GM23338 (cell line): Measurements from ENCODE around the gene ELMOD3. TPM values are rescaled to one million over a fixed set of nuclear protein-coding genes. Genes with fewer than 3 reads are reported as not detected.

Source experiments
- ATAC-seq: fragments of 200-7000 bp; cut with Tn5 transposase; 3 replicates; pipeline ENCODE4 v1.9.1; 2020
- DNase-seq: peaks from one replicate; pipeline ENCODE4 v3.0.0-alpha.2; 2015; ENCODE audit warnings: low spot score
- H2AFZ ChIP-seq: fragments of 200-600 bp; sonication (generic); 2 replicates; pipeline ENCODE4 v1.8.0; 2016; ENCODE audit warnings: antibody characterized with exemption, mild to moderate bottlenecking, moderate library complexity
- H3F3A ChIP-seq: fragments of 200-600 bp; sonication (generic); replicated peaks from 2 replicates; pipeline ENCODE4 v1.8.0; 2017; ENCODE audit warnings: antibody characterized with exemption, mixed run types, low read depth
- H3K27ac ChIP-seq: fragments of 200-600 bp; sonication (generic); 2 replicates; pipeline ENCODE4 v1.6.1; 2016; ENCODE audit warnings: low read depth
- H3K27me3 ChIP-seq: fragments of 200-600 bp; sonication (generic); 2 replicates; pipeline ENCODE4 v1.8.0; 2016; ENCODE audit warnings: mild to moderate bottlenecking, mixed run types, moderate library complexity; ENCODE audit not compliant: insufficient read depth
- H3K36me3 ChIP-seq: fragments of 200-600 bp; sonication (generic); 2 replicates; pipeline ENCODE4 v1.8.0; 2016; ENCODE audit warnings: mild to moderate bottlenecking; ENCODE audit not compliant: insufficient read depth
- H3K4me1 ChIP-seq: fragments of 200-600 bp; sonication (generic); 2 replicates; pipeline ENCODE4 v1.8.0; 2016; ENCODE audit warnings: mild to moderate bottlenecking, moderate library complexity; ENCODE audit not compliant: insufficient read depth
- H3K4me2 ChIP-seq: fragments of 200-600 bp; sonication (generic); 2 replicates; pipeline ENCODE4 v1.7.1; 2017; ENCODE audit warnings: mixed run types
- H3K4me3 ChIP-seq: fragments of 200-600 bp; sonication (generic); 2 replicates; pipeline ENCODE4 v1.6.1; 2016; ENCODE audit warnings: mixed run types
- H3K79me2 ChIP-seq: fragments of 200-600 bp; sonication (generic); replicated peaks from 2 replicates; pipeline ENCODE4 v1.8.0; 2017; ENCODE audit warnings: mild to moderate bottlenecking; ENCODE audit not compliant: insufficient read depth
- H3K9me2 ChIP-seq: fragments of 200-600 bp; sonication (generic); 2 replicates; pipeline ENCODE4 v1.8.0; 2017; ENCODE audit not compliant: insufficient read depth
- H4K20me1 ChIP-seq: fragments of 200-600 bp; sonication (generic); replicated peaks from 2 replicates; pipeline ENCODE4 v1.8.0; 2017; ENCODE audit warnings: mild to moderate bottlenecking; ENCODE audit not compliant: insufficient read depth
- H3K27ac Mint-ChIP-seq: 2 replicates; pipeline ENCODE4 v1.8.0; 2020; ENCODE audit warnings: inconsistent platforms, mild to moderate bottlenecking, moderate library complexity, mixed read lengths
- H3K27me3 Mint-ChIP-seq: 3 replicates; pipeline ENCODE4 v1.8.0; 2022; ENCODE audit warnings: low read depth, mild to moderate bottlenecking, moderate library complexity, mixed read lengths, inconsistent platforms; ENCODE audit not compliant: insufficient read depth, poor library complexity
- H3K36me3 Mint-ChIP-seq: 3 replicates; pipeline ENCODE4 v1.8.0; 2021; ENCODE audit warnings: low read depth, mild to moderate bottlenecking, inconsistent platforms, moderate library complexity, mixed read lengths
- H3K4me1 Mint-ChIP-seq: 3 replicates; pipeline ENCODE4 v1.8.0; 2020; ENCODE audit warnings: mild to moderate bottlenecking, inconsistent platforms, mixed read lengths
- H3K4me3 Mint-ChIP-seq: 3 replicates; pipeline ENCODE4 v1.8.0; 2021; ENCODE audit warnings: moderate library complexity, mild to moderate bottlenecking, inconsistent platforms, mixed read lengths
- H3K9me3 Mint-ChIP-seq: 3 replicates; pipeline ENCODE4 v1.8.0; 2020; ENCODE audit warnings: moderate library complexity, mild to moderate bottlenecking, inconsistent platforms, mixed read lengths
- CTCF ChIP-seq, 2 experiments: fragments of 200-600 bp in 1 of 2; sonication (generic) in 1 of 2; conservative IDR thresholded peaks; 2 replicates each; pipeline versions ENCODE4 v1.5.1 to v1.6.1; 2016 to 2017; ENCODE audit warnings: antibody characterized with exemption in 2 of 2, low read depth in 2 of 2, mild to moderate bottlenecking in 2 of 2, moderate library complexity in 1 of 2
- EZH2 ChIP-seq: fragments of 200-600 bp; sonication (generic); IDR thresholded peaks from one replicate; pipeline ENCODE4 v1.8.0; 2017; ENCODE audit warnings: antibody characterized with exemption, mild to moderate bottlenecking, low read depth; ENCODE audit not compliant: unreplicated experiment
- EZH2phosphoT487 ChIP-seq: fragments of 200-600 bp; sonication (generic); IDR thresholded peaks from one replicate; pipeline ENCODE4 v1.8.1; 2018; ENCODE audit warnings: antibody characterized with exemption; ENCODE audit not compliant: unreplicated experiment
- JUNB ChIP-seq: IDR thresholded peaks from one replicate; pipeline ENCODE4 v1.6.1; 2016; ENCODE audit warnings: antibody characterized with exemption; ENCODE audit not compliant: unreplicated experiment
- POLR2AphosphoS5 ChIP-seq: IDR thresholded peaks from 2 replicates; pipeline ENCODE4 v1.6.1; 2016; ENCODE audit warnings: antibody characterized with exemption, low read depth
- REST ChIP-seq: IDR thresholded peaks from one replicate; pipeline ENCODE4 v1.6.1; 2018; ENCODE audit warnings: antibody characterized with exemption; ENCODE audit not compliant: unreplicated experiment
- ZNF114 ChIP-seq: fragments of 250-450 bp; sonication (Bioruptor Pico); IDR thresholded peaks from 2 replicates; pipeline ENCODE4 v1.5.0; 2020; ENCODE audit warnings: mild to moderate bottlenecking, moderate library complexity
- polyA plus RNA-seq: library from polyadenylated mRNA; unstranded; fragments of >200 nt; fragmentation: Nextera tagmentation; extraction: Ambion mirVana; gene quantifications from 2 replicates; pipeline ENCODE4 v1.2.1, GENCODE V29; 2016
- total RNA-seq: library from RNA; depleted of rRNA; stranded (reverse); fragments of >200 nt; shearing (Covaris generic); gene quantifications from 2 replicates; pipeline ENCODE4 v1.2.3, GENCODE V29; 2014

Gene ELMOD3
- total and polyA plus RNA-seq, 2 experiments from 2014 or later: 8.6 to 8.9 TPM

- TF ChIP-seq POLR2AphosphoS5 (peak; percentile 48), EZH2 (no peak)
- Histone ChIP-seq H3K4me3 (peak overlapping the region; percentile 53), H3K79me2 (no peaks in the 10 kb centered on the region), H3K9me2 (no peaks in the 10 kb centered on the region), H3K27ac (no peak overlapping the region), H4K20me1 (no peaks in the 10 kb centered on the region), H2AFZ (peak overlapping the region; percentile 96), H3K4me1 (peaks cover 35% of the 10 kb centered on the region), H3K27me3 (no peaks in the 10 kb centered on the region), H3K36me3 (no peaks in the 10 kb centered on the region), H3K4me2 (peak overlapping the region; percentile 86), H3F3A (peaks cover 9% of the 10 kb centered on the region)
- H3K4me1 Mint-ChIP-seq: peaks cover 34% of the 10 kb centered on the region
- H3K27me3 Mint-ChIP-seq: peaks cover 24% of the 10 kb centered on the region
- H3K9me3 Mint-ChIP-seq: no peaks in the 10 kb centered on the region; the same call in 2 of the 3 replicates
- no peaks in the 10 kb centered on the region for H3K36me3 Mint-ChIP-seq
- peak overlapping the region; percentile 93 for H3K27ac Mint-ChIP-seq
- H3K4me3 Mint-ChIP-seq: peak overlapping the region; percentile 70
- DNase-seq (peak; percentile 79), ATAC-seq (peak; percentile 67)
Measured at GRCh38 chr2:85437488-85438200, 83.1 kb downstream of the ELMOD3 start.

- Histone ChIP-seq H4K20me1 (no peaks in the 10 kb centered on the region), H3K4me2 (peak overlapping the region; percentile 86), H3K4me1 (peaks cover 30% of the 10 kb centered on the region), H3K79me2 (no peaks in the 10 kb centered on the region), H3K27ac (no peak overlapping the region), H3F3A (peaks cover 9% of the 10 kb centered on the region), H3K27me3 (no peaks in the 10 kb centered on the region), H2AFZ (peak overlapping the region; percentile 96), H3K9me2 (no peaks in the 10 kb centered on the region), H3K36me3 (no peaks in the 10 kb centered on the region), H3K4me3 (peak overlapping the region; percentile 53)
- Mint-ChIP-seq H3K4me1 (peaks cover 30% of the 10 kb centered on the region), H3K36me3 (no peaks in the 10 kb centered on the region), H3K9me3 (no peaks in the 10 kb centered on the region; the same call in 2 of the 3 replicates), H3K27me3 (peaks cover 22% of the 10 kb centered on the region), H3K27ac (0 out of 2 replicates have a peak overlapping the region, but pooled peaks have one; percentile 56), H3K4me3 (peak overlapping the region; percentile 70)
- DNase-seq (no peak), ATAC-seq (peak; percentile 30)
- no peak for TF ChIP-seq JUNB
- no peak for TF ChIP-seq ZNF114 (CRISPR knock-in tag)
- TF ChIP-seq CTCF (conservative IDR thresholded peaks at IDR 0.05; ENCODE audit: low read depth in 2 of 2): 0 out of 4 replicates have a peak, but pooled peaks of 1 of the 2 experiments have one; percentile 6
- no peak for TF ChIP-seq EZH2phosphoT487
- no peak for TF ChIP-seq REST
- no peak for TF ChIP-seq POLR2AphosphoS5
Measured at GRCh38 chr2:85438201-85439024, 83.8 kb downstream of the ELMOD3 start.
